ENCODE data around the gene PMVK.
"Not testable (repeated sequence)": the region's sequence is repeated elsewhere in the genome, so short reads cannot be mapped to it uniquely, and the experiment has no call there.

Gene PMVK

DNA sequence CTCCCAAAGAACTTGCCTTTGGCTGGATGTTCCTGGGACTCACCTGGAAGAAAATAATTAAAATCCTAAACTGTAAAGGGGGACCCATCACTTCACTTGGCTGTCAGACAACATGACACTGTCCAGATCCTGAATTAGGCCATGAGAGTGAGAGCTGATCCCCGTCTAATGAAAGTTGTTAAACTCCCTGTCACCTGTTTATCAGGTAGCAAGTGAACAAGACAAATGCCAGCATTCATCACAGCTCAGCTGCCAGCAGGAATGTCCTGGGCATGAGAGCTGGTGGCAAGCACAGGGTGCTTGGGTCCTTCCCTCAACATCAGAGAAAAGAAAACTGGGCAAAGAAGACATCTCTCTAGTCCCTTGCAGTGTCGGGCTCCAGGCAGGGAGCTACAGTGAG lies 23.8 kb downstream of the PMVK start:
- no peak for DNase-seq

- DNase-seq = no peak
These were observed 24.6 kb downstream of the PMVK start for GRCh38 chr1:154911691-154912550.

DNA sequence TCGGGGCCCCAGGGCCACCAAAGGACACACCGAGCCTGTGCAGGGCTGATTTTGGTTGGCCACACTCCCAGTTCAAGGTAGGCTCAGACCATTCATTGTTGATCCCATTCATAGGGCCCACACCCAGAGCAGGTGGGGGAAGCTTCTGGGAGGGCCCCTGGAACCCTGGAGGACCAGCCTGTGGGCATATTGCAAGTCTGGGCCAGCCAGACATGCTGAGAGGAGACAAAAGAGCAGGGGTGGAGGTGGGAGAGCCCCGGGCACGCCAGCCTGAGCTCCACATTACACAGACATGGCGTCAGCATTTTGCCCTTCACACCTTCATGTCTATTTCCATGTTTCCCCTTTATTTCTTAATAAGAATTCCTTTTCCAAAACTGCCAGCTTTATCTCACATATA lies 25.7 kb downstream of the PMVK start:
- no peak for DNase-seq

DNA sequence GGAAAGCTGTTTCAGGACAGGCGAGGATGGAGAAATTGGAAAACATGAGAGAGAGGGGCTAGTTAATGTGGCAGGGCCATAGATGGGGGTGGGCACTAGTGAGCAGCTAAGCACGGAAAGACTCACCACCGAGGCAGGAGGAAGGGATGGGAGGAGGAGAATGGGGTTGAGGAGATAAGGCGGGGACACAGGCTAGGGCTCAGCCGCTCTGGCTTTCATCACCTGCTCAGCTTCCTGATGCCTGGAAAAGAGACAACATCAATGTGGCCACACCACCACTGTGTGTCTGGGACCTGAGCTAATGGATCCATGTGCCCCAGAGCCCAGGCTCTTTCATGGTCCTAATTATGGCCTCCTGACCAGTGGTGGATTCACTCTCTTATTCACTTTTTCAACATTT lies 27.6 kb downstream of the PMVK start:
- no peak for DNase-seq

- not testable (repeated sequence) for DNase-seq
These were observed 28.4 kb downstream of the PMVK start for GRCh38 chr1:154908129-154908528.

GRCh38 chr1:154906621-154907081 lies 29.9 kb downstream of the PMVK start:
- no peak for DNase-seq

DNA sequence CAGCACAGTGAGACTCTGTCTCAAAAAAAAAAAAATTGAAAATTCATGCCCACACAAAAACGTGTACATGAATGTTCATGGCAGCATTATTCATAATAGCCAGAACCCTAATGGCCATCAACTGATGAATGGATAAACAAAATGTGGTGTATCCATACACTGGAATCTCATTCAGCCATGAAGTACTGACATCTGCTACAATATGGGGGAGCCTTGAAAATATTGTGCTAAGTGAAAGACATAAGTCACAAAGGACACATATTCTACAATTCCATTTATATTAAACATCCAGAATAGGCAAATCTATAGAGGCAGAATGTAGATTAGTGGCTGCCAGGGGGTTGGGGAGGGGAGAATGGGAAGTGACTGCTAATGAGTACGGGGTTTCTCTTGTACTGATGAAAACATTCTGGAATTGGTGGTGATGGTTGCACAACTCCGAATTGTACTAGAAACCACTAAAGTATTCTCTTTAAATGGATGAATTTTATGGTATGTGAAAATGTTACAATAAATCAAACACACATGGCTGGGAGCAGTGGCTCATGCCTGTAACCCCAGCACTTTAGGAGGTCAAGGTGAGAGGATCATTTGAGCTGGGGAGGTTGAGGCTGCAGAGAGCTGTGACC lies 33.5 kb downstream of the PMVK start:
- no peak for DNase-seq

DNA sequence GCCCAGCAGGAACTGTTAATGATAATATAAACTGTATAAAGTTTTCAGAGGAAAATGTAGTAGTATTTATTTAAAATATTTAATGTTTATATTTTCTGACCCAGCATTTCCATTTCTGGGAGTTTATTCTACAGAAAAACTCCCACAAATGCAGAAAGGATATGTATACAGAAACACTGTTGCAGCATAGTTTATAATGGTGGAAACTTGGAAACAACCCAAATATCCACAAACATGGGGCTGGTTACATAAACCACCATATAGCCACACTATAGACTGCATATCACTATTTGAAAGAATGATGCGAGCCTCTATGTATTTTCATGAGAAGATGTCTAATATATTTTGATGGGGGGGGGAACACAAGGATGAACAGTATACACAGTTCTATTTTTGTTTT lies 34.9 kb downstream of the PMVK start:
- no peak for DNase-seq

DNA sequence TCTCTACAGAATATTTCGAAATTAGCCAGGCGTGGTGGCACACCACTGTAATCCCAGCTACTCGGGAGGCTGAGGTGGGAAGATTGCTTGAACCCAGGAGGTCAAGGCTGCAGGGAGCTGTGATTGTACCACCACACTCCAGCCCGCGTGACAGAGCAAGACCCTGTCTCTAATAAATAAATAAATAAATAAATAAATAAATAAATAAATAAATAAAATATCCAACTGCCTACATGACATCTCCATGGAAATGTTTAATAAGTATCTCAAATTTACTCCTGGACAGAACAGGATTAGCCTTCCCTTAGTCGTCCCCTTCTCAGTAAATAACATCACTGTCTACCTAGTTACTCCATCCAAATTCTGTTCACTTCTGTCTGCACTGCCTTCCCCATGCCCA lies 37.5 kb downstream of the PMVK start:
- no peak for DNase-seq

DNA sequence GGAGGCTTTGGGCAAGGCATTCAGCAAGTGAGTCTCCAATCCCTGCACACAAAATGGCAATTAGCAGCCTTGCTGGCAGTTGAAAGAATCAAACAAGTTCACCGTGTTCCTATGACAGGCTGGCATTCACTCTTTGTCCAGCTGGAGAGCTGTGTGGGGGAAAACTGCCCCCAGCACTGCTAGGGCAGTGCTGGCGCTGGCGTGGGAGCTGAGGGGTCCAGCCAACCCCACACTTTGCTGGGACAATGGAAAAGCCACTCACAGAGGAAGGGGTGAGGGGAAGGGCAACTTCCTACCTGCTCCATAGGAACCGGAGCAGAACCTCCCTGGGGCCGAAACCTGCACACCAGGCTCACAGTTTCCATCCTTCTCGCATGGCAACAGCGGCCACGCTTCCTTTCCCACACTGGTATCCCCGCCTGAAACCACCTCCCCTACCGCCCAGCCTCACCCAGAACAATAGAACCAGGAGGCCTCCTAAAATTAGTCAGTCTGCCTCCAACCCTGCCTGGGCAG lies 39.7 kb downstream of the PMVK start:
- DNase-seq = no peak

DNA sequence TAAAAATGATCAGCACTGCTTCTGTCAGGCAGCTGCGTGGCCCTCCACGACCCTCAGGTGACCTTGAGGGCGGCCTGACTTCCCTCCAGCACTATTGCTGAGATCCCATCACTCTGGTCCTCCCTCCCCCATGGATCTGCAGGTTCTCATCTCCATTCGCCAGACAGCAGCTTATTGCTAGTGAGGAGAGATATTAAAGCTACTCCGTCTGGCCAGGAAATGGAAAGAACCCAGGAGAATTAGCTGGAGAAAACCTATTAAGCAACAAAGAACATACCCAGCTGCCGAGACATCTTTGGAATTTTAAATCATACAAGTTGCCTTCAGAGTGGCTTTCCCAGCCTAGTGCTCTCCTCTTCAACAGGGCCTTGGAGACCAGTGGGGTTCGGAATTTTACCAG lies 40.7 kb downstream of the PMVK start:
- no peak for DNase-seq

- DNase-seq = no peak
These were observed 45.1 kb downstream of the PMVK start for GRCh38 chr1:154891452-154891851.

GRCh38 chr1:154888757-154889156 lies 47.8 kb downstream of the PMVK start:
- DNase-seq = no peak

- no peak for DNase-seq
These were observed 50.1 kb downstream of the PMVK start for GRCh38 chr1:154886281-154887015.

DNA sequence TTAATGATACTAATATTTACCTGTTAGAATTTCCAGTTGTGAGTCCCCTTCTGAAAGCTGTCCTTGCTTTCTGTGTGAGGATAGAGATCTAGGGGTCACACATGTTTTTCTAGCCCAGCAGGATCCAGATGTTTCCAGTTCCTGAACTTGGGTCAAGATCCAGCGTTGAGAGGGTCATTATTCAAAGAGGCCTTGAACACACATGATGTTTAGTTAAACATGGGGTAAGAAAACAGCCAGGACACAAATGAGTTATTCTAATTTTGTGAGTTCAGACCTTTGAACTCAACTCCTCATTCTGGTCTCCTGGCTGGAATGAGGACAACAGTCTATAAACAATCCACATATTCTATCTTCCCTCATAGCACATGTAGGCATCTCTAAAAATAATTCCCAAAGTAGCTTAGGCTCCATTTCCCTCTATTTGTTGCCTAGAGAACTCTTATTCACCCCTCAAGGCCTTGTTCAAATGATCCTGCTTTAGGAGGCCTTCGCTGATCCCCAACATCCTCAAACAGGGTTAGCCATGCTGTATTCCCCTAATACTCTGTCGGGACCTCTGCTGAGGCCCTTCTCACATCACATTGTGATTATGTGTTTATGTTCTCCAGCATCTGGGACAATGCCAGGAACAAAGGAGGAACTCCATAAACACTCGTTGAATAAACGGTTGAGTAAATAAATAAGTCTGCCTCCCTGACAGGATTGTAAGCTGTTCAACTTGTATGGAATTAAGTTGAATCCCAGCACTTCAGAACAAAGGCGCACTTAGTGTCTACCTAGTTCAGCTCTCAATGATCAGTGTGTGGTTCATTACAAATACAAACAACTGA lies 51.4 kb downstream of the PMVK start:
- DNase-seq = no peak

DNA sequence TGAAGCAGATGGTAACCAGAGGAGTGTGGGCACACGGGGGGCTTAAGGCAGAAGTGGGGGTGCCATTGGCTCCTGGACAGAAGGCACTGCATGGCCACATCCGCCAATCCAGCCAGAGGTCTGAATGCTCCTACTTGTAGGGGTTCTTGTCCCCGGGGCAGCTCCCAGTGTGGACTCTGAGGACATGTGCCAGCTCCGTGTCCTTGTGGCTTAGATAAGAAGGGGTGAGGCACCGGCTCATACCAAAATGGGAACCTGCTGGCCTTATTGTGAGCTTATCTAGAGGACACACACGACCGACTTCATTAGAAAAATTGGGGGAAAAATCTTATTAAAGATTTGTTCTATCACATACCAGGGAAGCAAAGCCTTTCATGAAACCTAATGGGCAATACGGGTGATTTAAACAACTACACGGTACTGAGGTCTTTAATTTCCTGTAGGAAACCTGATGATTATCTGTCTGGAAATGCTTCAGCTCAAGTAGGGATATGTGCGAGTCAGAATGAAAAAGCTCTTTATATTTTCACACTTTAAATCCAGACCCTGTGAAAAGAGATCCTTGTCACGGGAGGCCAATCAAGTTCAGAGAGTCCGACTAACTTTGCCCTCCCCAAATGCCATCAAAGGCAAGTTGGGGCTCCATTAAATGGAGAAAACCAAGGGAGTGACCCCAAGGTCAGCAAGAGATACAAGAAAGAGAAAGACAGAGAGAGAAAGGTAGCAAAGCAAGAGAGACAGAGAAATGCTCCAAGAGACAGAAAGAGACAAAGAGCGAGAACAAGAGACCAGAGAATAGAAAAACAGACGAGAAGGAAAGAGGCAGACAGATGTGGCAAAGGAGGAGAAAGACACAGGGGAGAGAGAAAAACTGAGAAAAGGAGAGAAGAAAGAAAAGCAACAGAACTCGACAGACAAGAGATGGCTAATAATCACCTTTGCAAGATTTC lies 52.3 kb downstream of the PMVK start:
- no peak for DNase-seq

GRCh38 chr1:154881820-154882535 lies 54.5 kb downstream of the PMVK start:
- DNase-seq = no peak

- DNase-seq = no peak
These were observed 55.8 kb downstream of the PMVK start for GRCh38 chr1:154880671-154881070.

GRCh38 chr1:154879038-154879421 lies 57.5 kb downstream of the PMVK start:
- DNase-seq = no peak

DNA sequence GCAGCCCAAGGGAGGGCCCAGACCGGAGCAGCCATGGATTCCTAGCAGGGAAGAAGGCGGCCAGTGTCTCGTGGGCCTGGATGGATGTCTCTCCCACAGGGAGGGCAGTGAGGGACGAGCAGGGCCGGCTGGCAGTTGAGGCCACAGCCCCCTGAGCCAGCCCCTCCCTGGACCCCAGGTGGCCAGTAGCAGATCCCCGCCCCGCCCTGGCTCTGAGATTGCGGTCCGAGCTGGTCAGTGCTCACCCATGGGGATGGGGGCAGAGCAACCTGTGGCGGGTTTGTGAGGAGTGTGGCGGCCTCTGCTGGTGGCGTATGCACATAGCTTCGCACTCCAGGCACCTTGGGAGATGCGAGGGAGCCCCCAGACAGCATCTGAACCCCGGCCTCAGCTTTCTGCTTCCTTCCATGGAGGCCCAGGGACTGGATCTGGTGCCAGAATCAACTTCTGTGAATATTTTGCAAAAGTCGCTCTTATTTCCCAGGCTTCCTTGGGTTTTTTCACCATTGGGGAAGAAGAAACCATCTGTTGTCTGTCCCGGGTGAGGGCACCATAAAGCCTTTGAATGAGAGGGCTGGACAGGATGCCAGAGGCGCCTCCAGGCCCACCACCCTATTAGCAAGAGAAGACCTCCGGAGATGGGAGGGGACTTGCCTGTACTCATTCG lies 58.0 kb downstream of the PMVK start:
- DNase-seq = peak in 1 of 2 experiments; percentile 50
